Hematopoietic multipotent progenitor cell treated with erythropoietin and hydrocortisone succinate and interleukin-3 and kit ligand, for 17 days (in vitro differentiated cells): ENCODE measurements around the gene TMOD1.
"Not testable (repeated sequence)": the region's sequence is repeated elsewhere in the genome, so short reads cannot be mapped to it uniquely, and the experiment has no call there.

ENCODE experiments used
- DNase-seq: peaks from one replicate; pipeline ENCODE4 v3.0.0-alpha.2; 2015; ENCODE audit warnings: low spot score

TMOD1 gene

GRCh38 chr9:97598461-97599288, 97.2 kb downstream of the TMOD1 start:
- DNase-seq, result peak; percentile 72

GRCh38 chr9:97599314-97599846, 97.9 kb downstream of the TMOD1 start:
- no peak for DNase-seq

- no peak for DNase-seq
Observed at GRCh38 chr9:97600531-97601227, 99.2 kb downstream of the TMOD1 start.

GRCh38 chr9:97601228-97601898, 99.9 kb downstream of the TMOD1 start:
- no peak for DNase-seq

- no peak for DNase-seq
Observed at GRCh38 chr9:97602430-97602829, 101.0 kb downstream of the TMOD1 start.

- DNase-seq, result no peak
Observed at GRCh38 chr9:97604901-97605645, 103.6 kb downstream of the TMOD1 start.

GRCh38 chr9:97615439-97616072, 114.1 kb downstream of the TMOD1 start:
- peak; percentile 83 for DNase-seq

GRCh38 chr9:97617939-97618416, 116.5 kb downstream of the TMOD1 start:
- no peak for DNase-seq

GRCh38 chr9:97620063-97620462, 118.6 kb downstream of the TMOD1 start:
- DNase-seq, result not testable (repeated sequence)

GRCh38 chr9:97622483-97622882, 121.0 kb downstream of the TMOD1 start:
- DNase-seq, result not testable (repeated sequence)

GRCh38 chr9:97623946-97624345, 122.5 kb downstream of the TMOD1 start:
- no peak for DNase-seq

- DNase-seq, result no peak
Observed at GRCh38 chr9:97625620-97626019, 124.2 kb downstream of the TMOD1 start.

- no peak for DNase-seq
Observed at GRCh38 chr9:97627624-97628023, 126.2 kb downstream of the TMOD1 start.

GRCh38 chr9:97628668-97629067, 127.2 kb downstream of the TMOD1 start:
- DNase-seq, result no peak

- DNase-seq, result no peak
Observed at GRCh38 chr9:97629156-97629555, 127.7 kb downstream of the TMOD1 start.

GRCh38 chr9:97630591-97630990, 129.1 kb downstream of the TMOD1 start:
- no peak for DNase-seq

- DNase-seq, result peak; percentile 84
Observed at GRCh38 chr9:97632248-97632984, 130.9 kb downstream of the TMOD1 start.

- peak; percentile 97 for DNase-seq
Observed at GRCh38 chr9:97632985-97633858, 131.8 kb downstream of the TMOD1 start, which contains the start of the genes NCBP1 and TSTD2. Gene NCBP1 (plus strand): TSS chr9:97633821. CDS start chr9:97633882, 61 bp downstream. Gene TSTD2 (minus strand): TSS chr9:97633368. CDS start chr9:97627562, 5,806 bp downstream.

GRCh38 chr9:97633859-97634490, 132.5 kb downstream of the TMOD1 start:
- DNase-seq, result peak; percentile 36
